Renal pelvis (tissue), 4 donors: Measurements from ENCODE around the gene TBC1D16. TPM values are rescaled to one million over a fixed set of nuclear protein-coding genes. Genes with fewer than 3 reads are reported as not detected.

Experiments
- DNase-seq: peaks from one replicate; pipeline ENCODE4 v3.0.0-alpha.2; 2013
- polyA plus RNA-seq, 3 donors: library from polyadenylated mRNA; unstranded; fragments of 120-200 nt; gene quantifications; one replicate each; pipeline ENCODE4 v1.2.1, GENCODE V29; 2013; ENCODE audit not compliant: insufficient read length in 3 of 3

Gene TBC1D16
- polyA plus RNA-seq, 3 donors = 32.7 to 44.9 (median 36.6) TPM

- DNase-seq = no peak
Observed at GRCh38 chr17:79939755-79940458, 95.8 kb downstream of the TBC1D16 start.

GRCh38 chr17:79939094-79939435, 96.6 kb downstream of the TBC1D16 start:
- DNase-seq = no peak

GRCh38 chr17:79938336-79939093, 97.2 kb downstream of the TBC1D16 start:
- DNase-seq = no peak

- DNase-seq = no peak
Observed at GRCh38 chr17:79937391-79938335, 98.0 kb downstream of the TBC1D16 start.

DNA sequence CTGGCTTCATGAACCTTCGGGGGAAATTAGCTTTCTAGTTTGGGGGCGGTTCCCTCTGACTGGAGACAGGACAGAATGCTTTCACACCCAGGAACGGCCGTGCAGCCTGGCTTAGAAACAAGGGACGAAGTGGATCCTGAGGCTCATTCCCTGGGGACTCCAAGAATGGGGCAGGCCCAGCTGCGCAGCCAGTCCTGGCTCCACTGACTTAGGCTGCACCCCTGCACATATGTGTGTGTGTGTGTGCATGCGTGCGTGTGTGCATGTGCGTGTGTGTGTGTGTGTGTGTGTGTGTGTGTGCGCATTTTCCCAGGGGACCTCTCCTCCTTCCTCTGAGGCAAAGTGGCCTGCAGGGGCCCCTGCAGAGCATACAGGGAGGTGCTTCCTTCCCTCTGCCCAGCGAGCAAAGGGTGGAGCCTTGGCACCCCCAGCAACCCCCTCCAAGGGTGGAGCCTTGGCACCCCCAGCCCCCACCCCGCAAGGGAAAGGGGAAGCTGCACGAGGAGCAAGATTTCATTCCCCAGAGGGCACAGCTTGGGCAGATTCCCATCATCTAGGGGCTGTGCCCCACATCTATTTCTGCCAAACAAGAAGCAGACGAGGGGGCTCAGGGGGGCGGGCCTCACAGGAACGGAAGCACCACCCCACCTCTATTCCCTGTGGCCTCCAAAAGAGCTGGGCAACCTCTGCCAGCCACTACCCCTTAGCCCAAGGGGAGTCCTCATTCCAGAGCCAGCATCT, 98.9 kb downstream of the TBC1D16 start:
- no peak for DNase-seq

- DNase-seq = no peak
Observed at GRCh38 chr17:79936050-79936449, 99.6 kb downstream of the TBC1D16 start.

DNA sequence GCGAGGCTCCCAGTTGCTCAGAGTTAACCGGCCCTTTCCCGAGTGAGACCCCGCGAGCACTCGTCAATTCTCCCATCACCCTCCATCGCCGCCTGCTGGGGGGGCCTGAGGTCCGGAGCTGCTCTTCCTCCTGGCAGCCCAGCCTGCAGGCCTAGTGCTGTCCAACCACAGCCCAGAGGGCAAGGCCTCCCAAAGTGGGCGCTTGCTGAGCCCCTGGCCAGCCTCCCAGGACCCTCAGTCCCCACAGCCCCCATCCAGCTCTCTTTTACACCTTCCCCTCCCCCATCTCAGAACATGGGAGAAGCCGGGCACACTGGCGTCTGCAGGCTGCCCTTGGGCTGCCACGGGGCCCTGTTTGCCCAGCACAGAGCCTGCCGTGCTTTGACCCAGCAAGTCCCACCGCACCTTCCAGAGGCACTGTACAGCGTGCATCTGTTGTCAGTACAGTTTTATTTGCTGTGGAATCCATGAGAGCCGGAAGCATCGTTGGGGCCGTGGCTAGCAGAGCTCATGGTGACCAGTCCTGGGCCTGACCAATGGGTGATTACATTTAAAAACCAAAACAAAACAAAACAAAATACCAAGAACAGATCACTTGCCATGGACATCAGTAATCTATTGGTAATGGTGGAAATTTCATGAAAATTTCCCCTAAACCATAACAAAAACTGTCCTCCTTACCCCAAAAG, 100.3 kb downstream of the TBC1D16 start:
- DNase-seq = no peak

DNA sequence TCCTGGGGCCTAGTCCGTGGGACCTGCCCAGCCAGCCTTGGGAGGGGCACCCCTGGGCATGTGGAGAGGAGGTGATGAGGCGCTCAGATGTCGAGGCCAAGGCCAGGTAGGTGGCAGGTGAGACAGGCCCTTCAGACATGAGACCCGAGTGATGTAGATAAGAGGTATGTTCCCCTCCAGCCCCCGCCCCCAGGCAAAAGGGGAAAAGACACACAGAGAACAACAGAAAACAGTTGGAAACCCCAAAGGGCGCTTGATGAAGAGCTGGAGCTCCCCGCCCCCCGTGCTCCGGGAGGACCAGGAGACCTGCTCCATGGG, 101.1 kb downstream of the TBC1D16 start:
- no peak for DNase-seq

DNA sequence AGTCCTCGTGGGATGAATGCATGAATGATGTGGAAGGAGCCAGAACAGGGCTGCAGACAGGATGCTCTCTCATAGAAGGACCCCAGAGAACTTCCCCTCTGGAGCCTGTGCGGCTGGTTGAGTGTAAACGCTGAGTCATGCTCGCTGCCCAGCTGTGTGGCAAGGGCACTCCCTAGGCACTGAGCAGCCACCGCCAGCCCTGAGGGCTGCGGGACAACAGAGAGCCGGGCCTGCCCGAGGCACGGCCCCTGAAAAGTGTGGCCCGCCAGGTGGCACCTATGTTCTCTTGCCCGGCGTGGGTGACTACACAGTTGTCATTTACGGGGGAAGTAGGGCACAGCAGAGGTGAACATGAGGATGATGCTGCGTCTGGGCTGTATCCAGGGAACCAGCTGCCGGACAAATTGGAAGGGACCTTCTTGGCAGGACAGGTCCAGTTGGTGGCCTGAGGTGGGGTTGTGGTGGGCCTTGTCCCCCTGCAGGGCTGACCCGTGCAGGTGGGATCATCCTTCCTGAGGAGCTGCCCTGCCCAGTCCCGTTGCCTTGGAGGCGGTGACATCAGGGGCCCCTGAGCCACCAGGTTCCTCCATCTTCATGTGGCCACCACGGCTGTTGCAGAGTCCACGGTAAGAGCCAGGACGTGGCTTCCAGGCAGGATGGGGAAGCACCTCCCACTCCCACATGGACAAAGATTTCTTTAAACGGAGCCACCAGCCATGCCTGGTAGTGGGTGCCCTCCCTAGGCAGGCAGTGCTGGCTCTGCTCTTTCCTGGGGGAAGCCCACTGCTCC, 101.6 kb downstream of the TBC1D16 start:
- DNase-seq = no peak

DNA sequence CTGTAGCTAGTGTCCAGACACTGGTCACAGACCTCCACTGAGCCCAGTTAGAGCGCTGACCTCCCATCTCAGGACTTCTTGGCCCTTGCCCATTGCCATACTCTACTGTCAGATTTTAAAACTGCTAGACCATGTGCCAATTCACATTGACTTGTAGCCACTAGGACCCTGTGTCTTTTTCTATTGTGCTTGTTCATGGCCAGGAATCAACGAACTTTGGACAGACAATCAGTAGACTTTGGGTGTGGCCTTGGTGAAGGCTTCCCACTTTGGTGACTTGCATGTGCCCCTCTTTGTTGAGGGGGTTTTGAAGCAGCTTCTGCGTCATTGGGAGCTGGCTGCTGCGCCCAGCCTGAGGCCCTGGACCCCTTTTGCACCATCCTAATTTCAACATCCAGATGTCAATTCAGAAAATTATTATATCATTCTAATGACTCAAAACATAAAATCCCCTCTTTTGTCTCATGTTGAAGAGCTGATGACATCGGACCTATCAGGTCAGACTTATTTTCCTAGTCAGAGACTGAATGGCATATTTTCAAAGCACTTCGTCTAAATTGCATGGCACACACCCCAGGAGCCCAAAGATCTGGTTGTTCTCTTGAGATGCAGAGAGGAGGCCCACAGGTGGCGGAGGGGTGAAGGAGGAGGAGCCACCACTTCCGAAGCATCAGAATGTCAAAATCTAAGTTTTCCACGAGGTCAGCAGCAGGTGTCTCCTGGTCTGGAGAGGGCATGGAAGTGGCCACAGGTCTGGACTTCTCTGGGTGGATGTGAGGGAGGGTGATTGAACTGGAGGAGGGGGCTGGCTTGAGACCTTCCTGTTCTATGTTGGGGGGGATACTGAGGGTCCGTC, 103.0 kb downstream of the TBC1D16 start:
- no peak for DNase-seq

DNA sequence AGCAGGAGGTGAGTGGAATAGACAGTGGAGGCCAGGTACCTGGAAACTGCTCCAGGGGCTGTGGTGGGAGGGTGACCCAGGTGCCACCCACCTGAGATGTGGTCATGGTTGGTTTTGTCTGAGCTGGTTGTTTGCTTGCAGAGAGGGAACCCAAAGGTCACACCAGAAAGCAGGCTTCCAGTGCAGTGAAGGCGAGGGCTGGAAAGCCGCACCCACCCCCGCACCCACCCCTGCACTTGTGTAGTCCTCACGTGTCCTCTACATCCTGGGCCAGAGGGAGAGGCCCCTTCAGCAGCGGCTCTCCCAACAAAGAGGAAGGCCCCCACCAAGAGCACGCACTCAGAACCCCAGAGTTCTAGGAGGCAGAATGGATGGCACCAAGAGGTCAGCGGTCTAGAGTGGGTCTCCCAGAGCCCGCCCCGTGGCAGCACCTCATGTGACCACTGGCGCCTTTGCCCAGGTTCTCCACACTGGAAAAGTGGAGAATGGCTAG, 103.8 kb downstream of the TBC1D16 start:
- DNase-seq = no peak

DNA sequence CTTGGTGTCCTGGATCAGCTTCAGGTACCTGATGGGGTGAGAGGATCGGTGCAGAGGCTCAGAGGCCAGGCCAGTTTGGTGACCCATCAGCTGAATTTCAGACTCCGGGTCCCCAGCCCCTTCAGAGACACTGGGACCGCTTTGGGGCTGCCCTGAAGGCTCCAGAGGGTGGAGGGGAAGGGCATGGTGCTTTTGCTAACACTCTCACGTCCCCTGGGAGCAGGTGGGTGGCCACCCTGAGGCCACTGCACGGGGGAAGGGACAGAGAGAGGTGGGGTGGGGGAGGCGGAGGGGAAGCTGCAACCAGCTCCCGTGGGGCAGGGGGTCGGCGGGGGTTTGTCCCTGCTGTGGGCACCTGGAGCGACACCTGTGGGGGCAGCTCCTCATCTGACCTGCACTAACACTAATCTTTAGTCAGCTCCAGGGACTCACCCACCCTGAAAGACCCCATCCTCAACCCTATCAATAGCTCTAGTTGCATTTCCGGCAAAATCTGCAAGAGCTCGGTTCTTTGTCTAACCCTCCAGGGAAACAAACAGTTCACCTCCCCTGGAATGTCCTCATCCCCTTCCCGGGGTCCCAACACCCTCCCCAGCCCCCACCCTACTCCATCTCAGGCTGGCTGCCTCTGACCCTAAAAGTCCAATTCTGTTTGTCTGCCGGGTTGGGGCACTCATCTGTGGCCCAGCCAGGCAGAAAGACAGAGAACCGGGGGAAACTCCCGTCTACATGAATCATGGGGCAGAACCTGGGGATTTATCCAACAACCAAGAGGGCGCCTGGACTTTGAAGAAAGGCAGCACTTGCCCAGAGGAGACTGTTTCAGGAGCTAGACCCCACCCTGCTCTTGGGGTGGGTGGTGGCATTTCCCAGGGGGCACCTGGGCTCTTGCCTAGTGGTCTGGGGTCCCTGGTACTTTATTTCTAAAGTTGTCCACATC, 104.5 kb downstream of the TBC1D16 start:
- DNase-seq = no peak

GRCh38 chr17:79930062-79930876, 105.4 kb downstream of the TBC1D16 start:
- DNase-seq = no peak

DNA sequence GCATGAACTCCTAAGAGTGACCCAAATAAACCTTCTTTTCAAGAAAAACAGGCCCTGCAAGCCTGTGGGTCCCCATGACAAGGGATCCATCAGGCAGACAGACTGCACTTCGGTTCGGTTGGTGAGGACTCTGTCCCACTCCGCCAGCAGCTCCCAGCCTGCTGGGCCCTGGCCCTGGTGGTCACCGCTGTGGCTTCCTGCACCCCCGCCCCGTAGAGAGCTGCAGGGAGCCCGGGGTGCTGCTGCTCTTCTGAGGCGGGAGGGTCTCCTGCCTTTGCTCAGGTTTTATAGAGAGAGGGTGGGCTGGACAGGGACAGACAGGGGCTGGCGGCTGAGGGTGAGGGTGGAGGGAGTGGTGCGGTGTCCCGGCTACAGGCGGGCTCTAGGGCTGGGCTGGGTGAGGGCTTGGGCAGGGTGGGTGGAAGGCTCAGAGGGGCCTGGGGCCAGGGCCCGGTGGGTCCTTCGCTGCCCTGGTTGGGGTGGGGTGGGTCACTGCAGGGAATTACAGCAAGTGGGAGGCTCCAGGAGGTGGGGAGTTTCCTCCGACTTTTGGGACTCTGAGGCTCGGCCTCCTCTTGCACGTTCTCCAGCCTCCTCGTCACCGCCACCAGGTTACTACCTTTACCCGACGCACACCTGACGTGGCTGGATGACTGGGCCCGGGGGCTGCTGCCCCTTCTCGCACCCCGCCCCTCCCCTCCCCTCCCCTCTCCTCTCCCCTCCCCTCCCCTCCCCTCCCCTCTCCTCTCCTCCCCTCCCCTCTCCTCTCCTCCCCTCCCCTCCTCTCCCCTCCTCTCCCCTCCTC, 106.2 kb downstream of the TBC1D16 start:
- DNase-seq = no peak

- no peak for DNase-seq
Observed at GRCh38 chr17:79928502-79929256, 107.0 kb downstream of the TBC1D16 start.
